ENCODE measurements around the gene C19orf47. TPM values are rescaled to one million over a fixed set of nuclear protein-coding genes. Genes with fewer than 3 reads are reported as not detected.

The C19orf47 gene
- total RNA-seq, 2 experiments from 2014 or later, result 21.4 to 21.8 TPM

DNA sequence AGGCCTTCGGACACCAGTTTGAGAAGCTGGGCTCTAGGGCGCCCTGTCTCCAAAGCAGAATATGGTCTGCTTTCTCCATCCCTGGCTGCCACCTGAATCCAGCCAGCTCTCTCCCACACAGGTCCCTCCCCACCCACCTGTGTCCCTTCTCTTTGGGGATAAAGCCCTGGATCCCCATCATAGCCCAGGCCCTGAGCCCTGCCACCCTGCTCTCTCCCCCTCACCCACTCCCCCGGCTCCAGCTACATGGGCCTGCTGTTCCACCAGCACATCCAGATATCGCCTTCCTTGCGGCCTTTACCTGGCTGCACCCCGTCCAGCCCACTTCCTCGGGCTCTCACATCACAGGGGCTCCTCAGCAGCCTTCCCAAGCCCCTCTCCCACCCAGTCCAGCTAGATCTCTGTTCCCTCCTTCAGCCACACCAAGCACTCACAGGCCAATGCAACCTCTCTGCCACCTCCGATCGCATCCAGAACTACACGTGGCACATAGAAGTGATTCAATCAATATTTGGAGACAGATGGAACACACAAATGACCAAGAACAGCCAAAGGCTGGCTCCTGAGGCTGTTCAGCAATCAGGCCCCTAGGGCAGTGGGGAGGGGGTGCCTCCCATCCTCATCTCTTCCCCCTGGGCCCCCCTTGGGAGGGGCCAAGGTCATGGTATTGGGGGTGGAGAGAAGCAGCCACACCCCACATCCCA is 70.7 kb downstream of the C19orf47 start:
- Mint-ChIP-seq H3K27ac (peak overlapping the region; percentile 3), H3K36me3 (peaks cover 5% of the 10 kb centered on the region), H3K4me3 (no peak overlapping the region), H3K9me3 (no peaks in the 10 kb centered on the region), H3K27me3 (no peaks in the 10 kb centered on the region), H3K4me1 (peaks cover 31% of the 10 kb centered on the region)
- POLR2A ChIA-PET, result no interaction called here
- DNase-seq, result no peak
- ATAC-seq (ENCODE audit: low read depth), result no peak

DNA sequence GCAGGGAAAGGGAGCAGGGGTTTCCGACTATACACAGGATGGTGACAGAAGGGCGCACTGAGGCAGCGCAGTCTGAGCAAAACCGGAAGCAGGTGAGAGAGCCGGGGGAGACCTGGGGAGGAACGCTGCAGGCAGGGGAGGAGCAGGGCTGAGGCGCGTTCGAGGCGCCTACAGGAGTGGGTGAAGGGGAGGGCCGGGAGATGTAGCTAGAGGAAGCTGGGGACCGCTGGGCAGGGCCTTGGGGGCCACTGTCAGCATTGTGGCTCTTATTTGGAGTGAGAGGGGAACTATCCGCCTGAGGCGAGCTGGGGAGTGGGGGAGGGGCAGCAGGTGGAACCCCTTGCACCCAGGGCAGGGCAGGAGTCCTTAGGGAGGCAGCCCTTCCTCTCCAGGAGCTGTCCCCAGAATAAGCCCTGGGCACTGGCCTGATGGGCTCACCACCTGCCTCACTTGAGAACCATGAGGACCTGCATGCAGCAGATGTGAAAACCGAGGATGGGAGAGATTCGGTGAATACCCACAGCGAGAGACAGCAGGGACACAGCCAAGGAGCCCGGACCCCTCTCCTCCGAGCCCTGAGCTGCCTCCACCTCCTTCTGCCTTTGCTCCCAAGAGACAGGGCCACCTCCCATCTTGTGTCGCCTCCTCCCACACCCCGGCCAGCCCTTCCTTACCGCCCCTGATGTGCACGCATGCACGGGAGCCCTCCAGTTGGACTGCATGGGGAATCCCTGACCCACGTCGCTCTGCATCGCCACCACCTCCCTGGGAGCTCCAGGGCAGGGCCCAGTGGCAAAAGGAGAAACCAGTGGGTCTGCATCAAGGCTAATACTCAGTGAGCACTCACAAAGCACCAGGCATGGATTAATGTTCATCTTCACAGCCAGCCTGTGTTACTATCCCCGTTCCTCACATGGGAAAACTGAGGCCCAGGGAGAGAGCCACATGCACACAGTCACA is 73.3 kb downstream of the C19orf47 start:
- peaks cover 33% of the 10 kb centered on the region for H3K4me1 Mint-ChIP-seq
- H3K36me3 Mint-ChIP-seq, result peaks cover 6% of the 10 kb centered on the region
- POLR2A ChIA-PET, result interaction anchor here (1.7 to 2.1 kb wide), 2 partner anchors 9 to 191 kb away, joined by 4 to 12 read pairs; partner anchors contain the start of gene BLVRB
- H3K9me3 Mint-ChIP-seq, result no peaks in the 10 kb centered on the region
- DNase-seq, result peak; percentile 65
- H3K4me3 Mint-ChIP-seq, result peak overlapping the region; percentile 76
- H3K27me3 Mint-ChIP-seq, result no peaks in the 10 kb centered on the region
- H3K27ac Mint-ChIP-seq, result peak overlapping the region; percentile 83
- ATAC-seq (ENCODE audit: low read depth), result peak; percentile 97

DNA sequence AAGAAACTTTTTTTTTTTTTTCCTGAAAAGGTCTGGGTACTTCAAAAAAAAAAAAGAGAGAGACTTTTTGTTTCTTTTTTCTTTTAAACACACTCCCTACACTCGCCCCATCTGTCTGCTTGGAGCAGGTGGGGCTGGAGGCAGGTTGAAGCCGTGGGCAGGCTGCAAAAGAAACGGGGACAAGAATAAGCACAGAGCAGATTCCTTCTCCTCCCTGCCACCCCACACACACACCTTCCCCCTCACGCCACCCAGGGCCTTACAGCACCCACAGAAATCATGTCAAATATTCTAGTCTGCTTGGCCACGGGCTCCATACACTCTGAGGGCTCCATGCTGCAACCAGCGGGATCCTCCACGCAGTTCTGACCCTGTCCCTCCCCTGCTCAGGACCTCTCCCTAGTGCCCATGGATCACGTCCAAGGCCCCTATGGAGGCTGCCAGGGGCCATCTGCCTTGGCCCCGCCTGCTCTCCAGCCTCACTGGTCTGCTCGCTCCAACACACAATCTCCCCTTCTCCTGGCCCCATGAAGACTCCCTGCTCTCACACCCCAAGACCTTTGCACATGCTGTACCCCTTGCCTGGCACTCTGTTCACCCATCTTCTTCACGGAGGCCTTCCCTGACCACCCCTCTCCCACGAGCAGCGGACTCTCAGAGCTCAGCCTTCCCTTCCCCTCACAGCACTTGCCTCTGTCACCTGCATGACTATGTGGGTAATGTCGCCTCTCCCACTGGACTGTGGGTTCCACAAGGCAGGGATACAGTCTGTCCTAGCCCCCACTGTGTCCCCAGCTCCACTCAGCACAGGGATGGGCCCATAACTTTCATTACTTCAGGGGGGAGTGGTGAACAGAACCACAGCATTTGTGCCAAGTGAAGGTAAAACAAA is 74.5 kb downstream of the C19orf47 start:
- peaks cover 30% of the 10 kb centered on the region for H3K4me1 Mint-ChIP-seq

DNA sequence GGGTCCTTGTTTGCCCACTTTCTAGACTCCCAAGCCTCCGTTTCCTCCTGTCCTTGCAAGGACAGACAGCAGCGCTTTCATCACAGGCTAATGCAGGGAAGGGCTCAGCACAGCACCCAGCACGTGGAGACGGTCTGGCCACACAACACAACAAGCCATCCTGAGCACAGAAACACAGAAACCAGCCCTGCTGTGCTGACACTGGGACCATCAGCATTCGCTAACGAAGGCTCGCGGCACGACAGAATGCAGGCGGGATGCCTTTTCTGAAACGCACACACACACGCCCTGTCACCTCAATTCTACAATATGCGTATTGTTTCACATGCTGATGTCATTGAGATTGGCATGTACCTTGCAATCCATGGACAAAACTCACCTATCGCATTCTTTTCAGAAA is 75.9 kb downstream of the C19orf47 start:
- ATAC-seq (ENCODE audit: low read depth) (no peak), DNase-seq (no peak)
- no peaks in the 10 kb centered on the region for H3K9me3 Mint-ChIP-seq
- peaks cover 6% of the 10 kb centered on the region for H3K36me3 Mint-ChIP-seq
- H3K4me3 Mint-ChIP-seq, result no peak overlapping the region
- no peak overlapping the region for H3K27ac Mint-ChIP-seq
- peaks cover 34% of the 10 kb centered on the region for H3K4me1 Mint-ChIP-seq
- POLR2A ChIA-PET, result no interaction called here
- no peaks in the 10 kb centered on the region for H3K27me3 Mint-ChIP-seq

More for the DNA sequence above, 74.5 kb downstream of the C19orf47 start:
- POLR2A ChIA-PET, result interaction anchor here (1.7 to 2.1 kb wide), 2 partner anchors 10 to 192 kb away, joined by 4 to 12 read pairs; partner anchors contain the start of gene BLVRB
- no peaks in the 10 kb centered on the region for H3K27me3 Mint-ChIP-seq
- peak overlapping the region; percentile 76 for H3K4me3 Mint-ChIP-seq
- peaks cover 6% of the 10 kb centered on the region for H3K36me3 Mint-ChIP-seq
- no peak for DNase-seq
- H3K9me3 Mint-ChIP-seq, result no peaks in the 10 kb centered on the region
- peak overlapping the region; percentile 83 for H3K27ac Mint-ChIP-seq
- ATAC-seq (ENCODE audit: low read depth), result no peak

DNA sequence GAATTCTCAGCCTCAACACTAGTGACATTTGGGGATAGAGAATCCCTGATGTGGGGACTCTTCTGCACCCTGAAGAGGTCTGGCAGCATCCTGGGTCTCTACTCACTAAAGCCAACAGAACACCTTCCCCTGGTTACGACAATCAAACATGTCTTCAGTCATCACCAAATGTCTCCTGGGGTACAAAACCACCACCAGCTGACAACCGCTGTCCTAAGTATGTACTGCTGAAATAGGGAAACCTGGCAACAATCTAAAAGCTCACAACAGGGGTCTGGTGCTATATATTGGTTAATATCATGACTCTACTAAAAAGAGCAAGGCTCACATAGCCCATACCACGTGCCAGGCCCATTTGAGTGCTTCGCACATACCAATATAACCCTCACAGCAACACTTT is 76.5 kb downstream of the C19orf47 start:
- Mint-ChIP-seq H3K4me3 (no peak overlapping the region), H3K9me3 (no peaks in the 10 kb centered on the region), H3K36me3 (peaks cover 6% of the 10 kb centered on the region), H3K27me3 (no peaks in the 10 kb centered on the region), H3K4me1 (peaks cover 35% of the 10 kb centered on the region), H3K27ac (no peak overlapping the region)
- ATAC-seq (ENCODE audit: low read depth) (no peak), DNase-seq (no peak)
- POLR2A ChIA-PET, result no interaction called here

DNA sequence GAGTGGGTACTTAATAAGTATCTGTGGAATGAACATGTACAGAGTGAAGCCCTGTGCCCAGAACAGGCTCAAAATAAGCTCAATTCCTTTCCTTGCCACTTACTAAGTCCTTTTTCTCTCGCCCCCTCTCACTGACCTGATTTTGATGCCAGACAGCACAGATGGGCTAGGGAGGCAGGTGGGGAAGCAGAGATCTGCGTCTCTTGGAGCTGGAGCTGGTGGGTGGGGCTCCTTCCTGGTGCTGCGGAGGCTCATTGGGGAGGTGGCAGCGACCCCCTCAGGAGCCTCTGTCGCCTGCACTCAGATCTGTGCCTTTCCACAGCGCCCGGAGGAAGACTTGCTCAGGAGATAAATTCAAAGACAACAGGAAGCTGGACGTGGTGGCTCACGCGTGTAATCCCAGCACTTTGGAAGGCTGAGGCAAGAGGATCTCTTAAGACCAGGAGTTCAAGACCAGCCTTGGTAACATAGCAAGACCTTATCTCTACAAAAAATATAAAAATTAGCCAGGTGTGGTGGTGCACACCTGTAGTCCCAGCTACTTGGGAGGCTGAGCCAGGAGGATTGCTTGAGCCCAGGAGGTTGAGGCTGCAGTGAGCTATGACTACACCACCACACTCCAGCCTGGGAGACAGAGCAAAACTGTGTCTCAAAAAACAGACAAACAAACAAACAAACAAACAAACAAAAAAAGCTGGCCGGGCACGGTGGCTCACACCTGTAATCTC is 77.7 kb downstream of the C19orf47 start:
- H3K4me1 Mint-ChIP-seq, result peaks cover 36% of the 10 kb centered on the region
- no peak overlapping the region for H3K27ac Mint-ChIP-seq
- no peaks in the 10 kb centered on the region for H3K9me3 Mint-ChIP-seq
- no peak for ATAC-seq (ENCODE audit: low read depth)
- no peaks in the 10 kb centered on the region for H3K27me3 Mint-ChIP-seq
- no peak for DNase-seq
- POLR2A ChIA-PET, result no interaction called here
- no peak overlapping the region for H3K4me3 Mint-ChIP-seq
- H3K36me3 Mint-ChIP-seq, result peaks cover 6% of the 10 kb centered on the region

Small RNAs within 50 kb of the gene (microRNA-seq; reads per million reads assigned to microRNA genes)
- gene MIR641 (49.1 reads per million, percentile 46 among the genes with 10 or more reads in this experiment), gene MIR6796 (not detected)

Other genes starting within 250 kb of the C19orf47 start
- gene MAP3K10, start 157.0 kb downstream of the C19orf47 start, total RNA-seq, result 10 to 100 TPM; 25.6 to 26.4 TPM
- gene TTC9B, start 130.0 kb downstream of the C19orf47 start, total RNA-seq, result not detected
- under 1 TPM; 0.53 to 0.99 TPM for gene CCNP, start 121.7 kb downstream of the C19orf47 start, total RNA-seq
- gene AKT2, start 63.1 kb downstream of the C19orf47 start, total RNA-seq, result 100 to 1,000 TPM; 164 to 170 TPM
- 100 to 1,000 TPM; 104 to 109 TPM for gene PLD3, start 298 bp upstream of the C19orf47 start, total RNA-seq
- under 1 TPM in 1 of 2 experiments, not detected in 1; 0.11 TPM for gene HIPK4, start 41.8 kb upstream of the C19orf47 start, total RNA-seq
- gene PRX, start 65.0 kb upstream of the C19orf47 start, total RNA-seq, result 1 to 10 TPM; 2.3 to 2.5 TPM
- gene SERTAD1, start 77.6 kb upstream of the C19orf47 start, total RNA-seq, result 1 to 10 TPM; 7.3 to 7.9 TPM
- gene SERTAD3, start 95.9 kb upstream of the C19orf47 start, total RNA-seq, result 10 to 100 TPM; 12.9 to 13.5 TPM
- 10 to 100 TPM; 20.4 to 21.5 TPM for gene BLVRB, start 117.3 kb upstream of the C19orf47 start, total RNA-seq
- under 1 TPM; 0.39 to 0.40 TPM for gene SPTBN4, start 118.6 kb upstream of the C19orf47 start, total RNA-seq
- gene SHKBP1, start 228.5 kb upstream of the C19orf47 start, total RNA-seq, result 100 to 1,000 TPM; 139 to 140 TPM